ENCODE measurements around the gene FBXO47. TPM values are rescaled to one million over a fixed set of nuclear protein-coding genes. Genes with fewer than 3 reads are reported as not detected.

The FBXO47 gene
- total and polyA plus RNA-seq, 3 donors from 2014 or later = 5.8 to 11.6 (median 6.3) TPM

DNA sequence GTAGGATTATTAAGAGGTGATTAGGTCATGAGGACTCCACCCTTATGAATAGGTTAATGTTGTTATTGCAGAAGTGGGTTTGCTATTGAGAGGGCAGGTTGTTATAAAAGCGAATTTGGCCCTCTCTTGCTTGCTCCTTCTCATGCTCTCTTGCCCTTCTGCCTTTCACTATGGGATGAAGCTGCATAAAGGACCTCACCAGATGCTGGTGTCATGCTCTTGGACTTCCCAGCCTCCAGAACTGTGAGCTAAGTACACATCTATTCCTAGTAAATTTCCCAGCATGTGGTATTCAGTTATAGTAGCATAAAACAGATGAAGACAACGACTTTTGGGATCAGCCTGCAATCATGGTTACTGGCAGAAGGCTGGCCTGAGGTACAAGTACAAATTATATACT, 41.4 kb upstream of the FBXO47 start:
- WGBS, 2 donors = 81 to 89% methylated on average over 2 of the region's 2 CpGs
- Histone ChIP-seq H3K4me3 (no peak overlapping the region), H3K27me3 (no peaks in the 10 kb centered on the region), H3K27ac (no peak overlapping the region), H3K36me3 (ENCODE audit: low read depth, missing control alignments) (no peaks in the 10 kb centered on the region), H3K9me3 (no peaks in the 10 kb centered on the region), H3K4me1 (no peaks in the 10 kb centered on the region)
- intact Hi-C loops (cut with DNase I; ENCODE audit: low total_unique reads) = no loop called here
- no peak for DNase-seq
- TF ChIP-seq, protein P1, sequence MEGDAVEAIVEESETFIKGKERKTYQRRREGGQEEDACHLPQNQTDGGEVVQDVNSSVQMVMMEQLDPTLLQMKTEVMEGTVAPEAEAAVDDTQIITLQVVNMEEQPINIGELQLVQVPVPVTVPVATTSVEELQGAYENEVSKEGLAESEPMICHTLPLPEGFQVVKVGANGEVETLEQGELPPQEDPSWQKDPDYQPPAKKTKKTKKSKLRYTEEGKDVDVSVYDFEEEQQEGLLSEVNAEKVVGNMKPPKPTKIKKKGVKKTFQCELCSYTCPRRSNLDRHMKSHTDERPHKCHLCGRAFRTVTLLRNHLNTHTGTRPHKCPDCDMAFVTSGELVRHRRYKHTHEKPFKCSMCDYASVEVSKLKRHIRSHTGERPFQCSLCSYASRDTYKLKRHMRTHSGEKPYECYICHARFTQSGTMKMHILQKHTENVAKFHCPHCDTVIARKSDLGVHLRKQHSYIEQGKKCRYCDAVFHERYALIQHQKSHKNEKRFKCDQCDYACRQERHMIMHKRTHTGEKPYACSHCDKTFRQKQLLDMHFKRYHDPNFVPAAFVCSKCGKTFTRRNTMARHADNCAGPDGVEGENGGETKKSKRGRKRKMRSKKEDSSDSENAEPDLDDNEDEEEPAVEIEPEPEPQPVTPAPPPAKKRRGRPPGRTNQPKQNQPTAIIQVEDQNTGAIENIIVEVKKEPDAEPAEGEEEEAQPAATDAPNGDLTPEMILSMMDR (IDR thresholded peaks at IDR 0.05) = no peak
- TF ChIP-seq POLR2A (IDR thresholded peaks at IDR 0.05) = no peak

DNA sequence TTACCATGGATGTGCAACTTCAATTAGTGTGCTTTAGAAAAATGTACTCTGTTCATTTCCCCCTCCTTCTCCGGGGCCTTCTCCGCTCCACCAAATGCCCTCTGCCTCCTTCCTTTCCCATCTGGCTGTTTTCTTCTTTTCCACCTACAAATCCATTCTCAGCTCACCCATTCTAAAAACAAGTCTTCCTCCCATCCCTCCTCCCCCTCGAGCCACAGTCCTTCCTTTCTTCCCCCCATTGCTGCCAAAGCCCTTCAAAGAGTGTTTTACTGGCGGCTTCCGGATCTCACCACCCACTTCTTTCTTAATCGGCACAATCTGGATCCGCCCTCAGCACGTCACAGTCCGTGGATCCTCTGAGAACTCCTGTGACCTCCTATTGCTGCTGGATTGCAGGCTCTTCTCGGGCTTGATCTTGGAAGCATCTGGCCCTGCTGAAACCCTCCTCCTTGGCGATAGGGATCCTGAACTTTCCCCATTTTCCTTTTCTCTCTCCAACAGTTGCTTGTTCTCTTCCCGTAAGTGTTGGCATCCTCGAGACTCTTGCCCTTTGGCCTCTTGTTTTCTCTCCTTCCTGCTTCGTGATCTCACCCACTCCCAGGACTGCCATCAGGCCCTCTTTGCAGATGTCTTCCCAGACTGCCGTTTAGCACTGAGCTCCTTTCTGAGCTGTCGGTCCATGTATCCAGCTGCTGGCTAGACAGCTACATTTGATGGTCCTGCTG, 36.0 kb upstream of the FBXO47 start:
- whole genome bisulfite sequencing, 2 donors = 39 to 43% methylated on average over 16 of the region's 16 CpGs
- no peak for TF ChIP-seq POLR2A (IDR thresholded peaks at IDR 0.05)
- TF ChIP-seq, protein P1 (IDR thresholded peaks at IDR 0.05) = no peak
- DNase-seq = peak; percentile 60
- H3K27me3 ChIP-seq = no peaks in the 10 kb centered on the region
- H3K9me3 ChIP-seq = no peaks in the 10 kb centered on the region
- H3K36me3 ChIP-seq (ENCODE audit: low read depth, missing control alignments) = no peaks in the 10 kb centered on the region
- intact Hi-C loops (cut with DNase I; ENCODE audit: low total_unique reads) = no loop called here
- H3K4me1 ChIP-seq = peaks cover 20% of the 10 kb centered on the region
- peak overlapping the region in 1 of 2 donors; percentile 77 for H3K27ac ChIP-seq
- H3K4me3 ChIP-seq = no peak overlapping the region

DNA sequence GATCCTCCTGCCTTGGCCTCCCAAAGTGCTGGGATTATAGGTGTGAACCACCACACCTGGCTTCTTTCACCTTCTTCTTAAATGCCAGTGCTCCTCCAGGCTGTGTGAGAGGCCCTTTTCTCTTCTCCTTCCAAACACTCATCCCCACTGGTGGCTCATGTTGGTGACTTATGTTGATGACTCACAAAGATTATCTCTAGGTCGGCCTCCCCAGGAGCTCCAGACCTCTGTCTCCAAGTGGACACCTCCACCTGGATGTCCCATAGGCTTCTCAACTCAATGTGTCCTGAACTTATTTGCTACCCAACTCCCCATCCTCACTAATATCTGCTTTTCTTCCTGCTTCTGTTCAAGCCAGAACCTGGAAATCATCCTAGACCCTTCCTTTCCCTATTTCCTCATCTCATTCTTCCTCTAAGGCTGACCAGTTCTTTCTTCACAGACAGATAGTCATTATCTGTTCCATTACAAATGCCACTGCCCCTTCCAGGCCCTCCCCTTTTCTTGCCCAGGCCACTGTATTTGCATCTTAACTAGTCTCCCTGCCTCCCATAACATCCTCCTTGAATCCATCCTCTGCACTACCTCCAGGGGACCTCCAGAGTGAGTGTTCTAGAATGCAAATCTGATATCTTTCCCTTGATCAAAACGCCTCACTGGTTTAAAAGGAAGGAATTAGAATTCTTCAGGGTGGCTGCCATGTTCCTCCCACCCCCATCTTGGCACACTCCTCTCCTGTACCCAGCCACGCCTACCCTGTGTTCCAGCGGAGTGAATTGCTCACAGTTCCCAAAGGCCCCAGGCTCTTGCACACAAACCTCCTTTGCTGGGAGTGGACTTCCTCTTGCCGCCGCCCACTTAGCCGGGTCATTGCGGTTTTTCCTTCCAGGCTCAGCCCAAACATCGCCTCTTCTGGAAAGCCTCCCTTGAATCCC, 34.8 kb upstream of the FBXO47 start:
- 67 to 72% methylated on average over 9 of the region's 9 CpGs for WGBS, 2 donors
- no peak for TF ChIP-seq POLR2A (IDR thresholded peaks at IDR 0.05)
- TF ChIP-seq, protein P1 (IDR thresholded peaks at IDR 0.05) = no peak
- intact Hi-C loops (cut with DNase I; ENCODE audit: low total_unique reads) = no loop called here
- Histone ChIP-seq H3K4me3 (no peak overlapping the region), H3K4me1 (peaks cover 20% of the 10 kb centered on the region), H3K9me3 (no peaks in the 10 kb centered on the region), H3K36me3 (ENCODE audit: low read depth, missing control alignments) (no peaks in the 10 kb centered on the region), H3K27ac (peak overlapping the region in 1 of 2 donors; percentile 77), H3K27me3 (no peaks in the 10 kb centered on the region)
- DNase-seq = peak; percentile 40

DNA sequence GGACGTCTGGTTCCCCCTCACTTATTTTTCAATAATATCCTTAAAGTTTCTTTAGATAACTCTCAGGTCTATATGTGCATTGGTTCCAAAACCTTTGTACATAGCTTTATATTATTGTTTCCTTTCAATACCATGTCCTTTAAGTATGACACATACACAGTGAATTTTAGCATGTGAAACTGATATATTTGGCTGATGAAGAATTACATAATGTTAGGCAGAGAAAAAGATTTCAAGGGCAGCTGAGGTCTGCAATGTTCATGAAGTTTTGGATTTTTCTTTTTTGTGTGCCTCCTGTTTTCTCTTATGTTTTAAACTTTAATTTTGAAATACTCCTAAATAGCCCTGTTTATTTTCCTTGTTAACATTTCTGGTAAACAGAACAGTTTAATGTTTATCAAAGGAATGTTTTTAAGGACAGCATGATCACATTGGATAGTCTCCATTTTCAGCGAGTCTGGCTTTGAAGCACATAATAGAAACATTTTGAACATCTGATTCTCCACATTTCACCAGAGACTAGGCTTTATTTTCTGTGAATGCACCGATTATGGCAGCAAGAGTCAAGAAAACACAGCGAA, 32.9 kb upstream of the FBXO47 start:
- TF ChIP-seq, protein P1 (IDR thresholded peaks at IDR 0.05) = no peak
- no peak for TF ChIP-seq POLR2A (IDR thresholded peaks at IDR 0.05)
- H3K36me3 ChIP-seq (ENCODE audit: low read depth, missing control alignments) = no peaks in the 10 kb centered on the region
- H3K4me1 ChIP-seq = peaks cover 20% of the 10 kb centered on the region
- no peak for DNase-seq
- no peaks in the 10 kb centered on the region for H3K27me3 ChIP-seq
- WGBS, 2 donors = 42 to 43% methylated on average over 4 of the region's 4 CpGs
- intact Hi-C loops (cut with DNase I; ENCODE audit: low total_unique reads) = no loop called here
- H3K4me3 ChIP-seq = no peak overlapping the region
- peak overlapping the region; percentile 46 to 73 for H3K27ac ChIP-seq
- H3K9me3 ChIP-seq = no peaks in the 10 kb centered on the region

Measured in testis (tissue), 3 donors.